ENCODE measurements around the gene ANKS1B. TPM values are rescaled to one million over a fixed set of nuclear protein-coding genes. Genes with fewer than 3 reads are reported as not detected.

Gene ANKS1B
- total RNA-seq, 2 experiments from 2014 or later, result not detected

- peaks cover 19% of the 10 kb centered on the region for H3K9me3 Mint-ChIP-seq
- no peak overlapping the region for H3K4me3 Mint-ChIP-seq
- CTCF ChIA-PET, result no interaction called here
These were observed 432.7 kb downstream of the ANKS1B start for GRCh38 chr12:99552022-99552421.

DNA sequence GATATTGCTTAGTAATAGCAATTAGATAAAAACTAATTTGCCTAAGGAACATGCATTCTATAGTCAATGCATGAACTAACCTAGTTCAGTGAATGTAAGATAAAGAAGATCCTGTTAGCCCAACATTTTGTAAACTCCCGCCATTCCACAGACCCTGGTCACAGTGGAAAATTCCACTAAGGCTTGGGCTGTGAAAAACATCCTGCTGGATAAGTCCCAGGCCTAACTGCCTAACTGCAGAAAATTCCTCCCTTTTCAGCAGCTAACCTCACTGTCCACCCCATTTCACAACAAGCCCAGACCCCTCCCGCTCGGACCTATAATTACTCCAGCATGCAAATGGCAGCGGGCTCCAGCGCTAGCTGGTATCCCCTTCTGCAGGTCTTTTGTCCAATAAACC lies 435.1 kb downstream of the ANKS1B start:
- intact Hi-C loops (cut with micrococcal nuclease), result no loop called here
- H3K27me3 Mint-ChIP-seq (ENCODE audit: low read depth), result no peaks in the 10 kb centered on the region
- CTCF ChIA-PET, result no interaction called here

More at GRCh38 chr12:99552022-99552421, 432.7 kb downstream of the ANKS1B start:
- H3K27ac Mint-ChIP-seq, result no peak overlapping the region
- H3K36me3 Mint-ChIP-seq (ENCODE audit: low read depth), result no peaks in the 10 kb centered on the region
- no peak for DNase-seq
- intact Hi-C loops (cut with micrococcal nuclease), result no loop called here
- no peaks in the 10 kb centered on the region for H3K4me1 Mint-ChIP-seq (ENCODE audit: low read depth)
- no peaks in the 10 kb centered on the region for H3K27me3 Mint-ChIP-seq (ENCODE audit: low read depth)

DNA sequence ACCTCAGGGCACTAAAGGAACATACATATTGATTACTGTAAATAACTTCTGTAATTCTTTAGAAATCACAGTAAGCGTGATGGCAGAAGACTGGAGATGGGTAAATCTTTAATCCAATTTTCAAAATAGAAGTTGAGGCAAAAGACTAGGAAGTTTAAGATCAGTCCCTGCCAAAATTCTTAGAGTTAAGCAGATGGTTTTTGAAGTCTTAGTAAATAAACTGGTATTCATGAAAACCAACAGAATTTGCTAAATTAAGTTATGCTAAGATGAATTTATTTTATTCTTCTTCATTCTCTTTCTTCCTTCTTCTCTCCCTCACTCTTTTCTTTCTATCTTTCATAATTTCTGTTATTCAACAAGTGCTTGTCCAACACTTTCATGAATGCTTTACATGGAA lies 435.5 kb downstream of the ANKS1B start:
- no peaks in the 10 kb centered on the region for H3K4me1 Mint-ChIP-seq (ENCODE audit: low read depth)
- no peaks in the 10 kb centered on the region for H3K36me3 Mint-ChIP-seq (ENCODE audit: low read depth)
- H3K27me3 Mint-ChIP-seq (ENCODE audit: low read depth), result no peaks in the 10 kb centered on the region
- peaks cover 19% of the 10 kb centered on the region for H3K9me3 Mint-ChIP-seq
- no peak overlapping the region for H3K27ac Mint-ChIP-seq
- no peak for DNase-seq
- H3K4me3 Mint-ChIP-seq, result no peak overlapping the region
- intact Hi-C loops (cut with micrococcal nuclease), result no loop called here
- CTCF ChIA-PET, result no interaction called here

More for the DNA sequence above, 435.1 kb downstream of the ANKS1B start:
- no peaks in the 10 kb centered on the region for H3K36me3 Mint-ChIP-seq (ENCODE audit: low read depth)
- H3K9me3 Mint-ChIP-seq, result peaks cover 18% of the 10 kb centered on the region
- no peak overlapping the region for H3K4me3 Mint-ChIP-seq
- DNase-seq, result no peak
- H3K4me1 Mint-ChIP-seq (ENCODE audit: low read depth), result no peaks in the 10 kb centered on the region
- no peak overlapping the region for H3K27ac Mint-ChIP-seq

- Mint-ChIP-seq H3K36me3 (ENCODE audit: low read depth) (no peaks in the 10 kb centered on the region), H3K27ac (no peak overlapping the region), H3K9me3 (peaks cover 9% of the 10 kb centered on the region), H3K27me3 (ENCODE audit: low read depth) (no peaks in the 10 kb centered on the region), H3K4me3 (no peak overlapping the region), H3K4me1 (ENCODE audit: low read depth) (no peaks in the 10 kb centered on the region)
- intact Hi-C loops (cut with micrococcal nuclease), result no loop called here
- DNase-seq, result no peak
- CTCF ChIA-PET, result interaction anchor here (0.6 kb wide), 1 partner anchor 530 kb away, joined by 5 read pairs; no protein-coding TSS in a partner anchor
These were observed 440.3 kb downstream of the ANKS1B start for GRCh38 chr12:99544457-99544856.

GRCh38 chr12:99529966-99530365 lies 454.8 kb downstream of the ANKS1B start:
- DNase-seq, result no peak
- Mint-ChIP-seq H3K4me1 (ENCODE audit: low read depth) (no peaks in the 10 kb centered on the region), H3K36me3 (ENCODE audit: low read depth) (no peaks in the 10 kb centered on the region), H3K27ac (no peak overlapping the region), H3K9me3 (peaks cover 11% of the 10 kb centered on the region), H3K4me3 (no peak overlapping the region), H3K27me3 (ENCODE audit: low read depth) (no peaks in the 10 kb centered on the region)
- intact Hi-C loops (cut with micrococcal nuclease), result no loop called here
- CTCF ChIA-PET, result interaction anchor here (0.6 kb wide), 1 partner anchor 619 kb away, joined by 3 read pairs; no protein-coding TSS in a partner anchor

DNA sequence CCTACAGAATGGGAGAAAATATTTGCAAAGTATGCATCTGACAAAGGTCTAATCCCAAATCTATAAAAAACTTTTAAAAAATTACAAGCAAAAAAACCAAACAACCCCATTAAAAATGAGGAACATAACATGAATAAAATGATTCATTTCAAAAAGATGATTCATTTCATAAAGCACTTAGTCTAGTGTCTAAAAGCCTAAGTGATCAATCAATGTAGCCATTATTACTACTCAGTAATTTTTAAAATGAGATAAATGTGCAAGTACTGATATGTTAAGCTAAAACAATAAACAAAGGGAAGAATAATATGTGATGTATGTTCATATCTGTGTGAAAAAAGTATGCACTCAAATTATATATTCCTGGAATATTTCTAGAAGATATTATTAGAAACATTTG lies 456.3 kb downstream of the ANKS1B start:
- no peak overlapping the region for H3K4me3 Mint-ChIP-seq
- DNase-seq, result no peak
- H3K9me3 Mint-ChIP-seq, result peaks cover 11% of the 10 kb centered on the region
- CTCF ChIA-PET, result no interaction called here
- no peak overlapping the region for H3K27ac Mint-ChIP-seq
- no peaks in the 10 kb centered on the region for H3K27me3 Mint-ChIP-seq (ENCODE audit: low read depth)
- intact Hi-C loops (cut with micrococcal nuclease), result no loop called here
- H3K36me3 Mint-ChIP-seq (ENCODE audit: low read depth), result no peaks in the 10 kb centered on the region
- no peaks in the 10 kb centered on the region for H3K4me1 Mint-ChIP-seq (ENCODE audit: low read depth)

GRCh38 chr12:99523853-99524252 lies 460.9 kb downstream of the ANKS1B start:
- Mint-ChIP-seq H3K4me3 (no peak overlapping the region), H3K27me3 (ENCODE audit: low read depth) (no peaks in the 10 kb centered on the region), H3K27ac (no peak overlapping the region), H3K4me1 (ENCODE audit: low read depth) (no peaks in the 10 kb centered on the region), H3K9me3 (peaks cover 1% of the 10 kb centered on the region), H3K36me3 (ENCODE audit: low read depth) (no peaks in the 10 kb centered on the region)
- DNase-seq, result no peak
- CTCF ChIA-PET, result no interaction called here
- intact Hi-C loops (cut with micrococcal nuclease), result no loop called here

DNA sequence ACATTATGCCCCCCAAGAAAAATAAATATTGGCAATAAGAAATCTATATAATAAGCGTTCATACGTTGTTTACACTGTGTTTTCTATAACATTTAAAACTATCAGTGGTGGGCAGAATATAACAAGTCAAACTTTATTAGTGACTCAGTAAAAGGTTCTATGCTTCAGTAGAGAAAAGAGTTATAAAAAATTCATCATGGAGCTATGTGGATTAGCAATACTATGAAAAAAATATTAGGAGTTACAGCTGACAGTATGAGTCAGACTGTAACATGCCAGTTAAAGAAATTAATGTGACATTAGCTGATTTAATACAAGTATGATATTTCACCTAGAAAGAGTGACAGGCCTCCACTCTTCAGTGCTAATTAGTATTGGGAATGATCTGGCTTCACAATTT lies 462.3 kb downstream of the ANKS1B start:
- CTCF ChIA-PET, result no interaction called here
- Mint-ChIP-seq H3K9me3 (peaks cover 1% of the 10 kb centered on the region), H3K36me3 (ENCODE audit: low read depth) (no peaks in the 10 kb centered on the region), H3K27me3 (ENCODE audit: low read depth) (no peaks in the 10 kb centered on the region), H3K4me3 (no peak overlapping the region), H3K4me1 (ENCODE audit: low read depth) (no peaks in the 10 kb centered on the region), H3K27ac (no peak overlapping the region)
- intact Hi-C loops (cut with micrococcal nuclease), result no loop called here
- DNase-seq, result no peak

DNA sequence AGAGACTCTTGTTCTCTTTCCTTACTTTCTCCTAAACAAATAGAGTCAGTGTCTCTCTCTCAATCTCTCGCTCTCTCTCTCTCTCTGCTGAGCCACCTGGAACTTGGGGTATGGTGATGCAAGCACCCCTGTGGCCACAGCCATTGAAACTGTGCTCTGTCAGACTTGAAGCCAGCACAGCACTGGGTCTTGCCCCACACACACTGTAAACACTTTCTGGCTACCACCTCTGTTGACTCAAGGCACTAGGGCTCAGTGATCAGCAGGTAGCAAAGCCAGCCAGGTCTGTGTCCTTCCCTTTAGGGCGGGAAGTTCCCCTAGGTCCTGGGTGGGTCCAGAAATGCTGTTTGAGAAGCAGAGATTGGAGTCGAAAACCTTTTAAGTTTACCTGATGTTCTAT lies 463.1 kb downstream of the ANKS1B start:
- Mint-ChIP-seq H3K4me3 (no peak overlapping the region), H3K9me3 (peaks cover under 1% of the 10 kb centered on the region), H3K27ac (no peak overlapping the region), H3K4me1 (ENCODE audit: low read depth) (no peaks in the 10 kb centered on the region), H3K36me3 (ENCODE audit: low read depth) (no peaks in the 10 kb centered on the region), H3K27me3 (ENCODE audit: low read depth) (no peaks in the 10 kb centered on the region)
- intact Hi-C loops (cut with micrococcal nuclease), result no loop called here
- CTCF ChIA-PET, result no interaction called here
- no peak for DNase-seq

DNA sequence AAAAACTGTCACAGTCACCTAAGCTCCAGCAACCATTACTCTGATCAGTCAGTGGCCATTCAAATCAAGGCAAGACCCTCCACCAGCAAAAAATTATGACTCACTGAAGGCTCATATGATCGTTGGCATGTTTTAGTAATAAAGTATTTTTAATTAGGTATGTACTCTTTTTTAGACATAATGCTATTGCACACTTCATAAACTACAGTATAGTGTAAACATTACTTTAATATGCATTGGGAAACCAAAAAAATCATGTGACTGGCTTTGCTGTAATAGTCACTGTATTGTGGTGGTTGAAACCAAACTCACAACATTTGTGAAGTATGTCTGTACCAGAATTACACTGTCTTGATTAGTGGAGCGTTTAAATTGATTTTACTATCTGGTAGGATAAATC lies 471.7 kb downstream of the ANKS1B start:
- DNase-seq, result no peak
- Mint-ChIP-seq H3K27ac (no peak overlapping the region), H3K36me3 (ENCODE audit: low read depth) (no peaks in the 10 kb centered on the region), H3K27me3 (ENCODE audit: low read depth) (no peaks in the 10 kb centered on the region), H3K4me3 (no peak overlapping the region), H3K9me3 (peaks cover 6% of the 10 kb centered on the region), H3K4me1 (ENCODE audit: low read depth) (no peaks in the 10 kb centered on the region)
- CTCF ChIA-PET, result no interaction called here
- intact Hi-C loops (cut with micrococcal nuclease), result no loop called here

GRCh38 chr12:99505805-99506204 lies 478.9 kb downstream of the ANKS1B start:
- no peaks in the 10 kb centered on the region for H3K36me3 Mint-ChIP-seq (ENCODE audit: low read depth)
- no peaks in the 10 kb centered on the region for H3K4me1 Mint-ChIP-seq (ENCODE audit: low read depth)
- peaks cover 5% of the 10 kb centered on the region for H3K9me3 Mint-ChIP-seq
- CTCF ChIA-PET, result no interaction called here
- intact Hi-C loops (cut with micrococcal nuclease), result no loop called here
- DNase-seq, result no peak
- no peaks in the 10 kb centered on the region for H3K27me3 Mint-ChIP-seq (ENCODE audit: low read depth)
- H3K4me3 Mint-ChIP-seq, result no peak overlapping the region
- H3K27ac Mint-ChIP-seq, result no peak overlapping the region

GRCh38 chr12:99498756-99499155 lies 486.0 kb downstream of the ANKS1B start:
- DNase-seq, result no peak
- H3K27ac Mint-ChIP-seq, result no peak overlapping the region
- no peaks in the 10 kb centered on the region for H3K36me3 Mint-ChIP-seq (ENCODE audit: low read depth)
- no peaks in the 10 kb centered on the region for H3K4me1 Mint-ChIP-seq (ENCODE audit: low read depth)
- intact Hi-C loops (cut with micrococcal nuclease), result no loop called here
- no peak overlapping the region for H3K4me3 Mint-ChIP-seq
- H3K27me3 Mint-ChIP-seq (ENCODE audit: low read depth), result no peaks in the 10 kb centered on the region
- peaks cover 9% of the 10 kb centered on the region for H3K9me3 Mint-ChIP-seq
- CTCF ChIA-PET, result no interaction called here

DNA sequence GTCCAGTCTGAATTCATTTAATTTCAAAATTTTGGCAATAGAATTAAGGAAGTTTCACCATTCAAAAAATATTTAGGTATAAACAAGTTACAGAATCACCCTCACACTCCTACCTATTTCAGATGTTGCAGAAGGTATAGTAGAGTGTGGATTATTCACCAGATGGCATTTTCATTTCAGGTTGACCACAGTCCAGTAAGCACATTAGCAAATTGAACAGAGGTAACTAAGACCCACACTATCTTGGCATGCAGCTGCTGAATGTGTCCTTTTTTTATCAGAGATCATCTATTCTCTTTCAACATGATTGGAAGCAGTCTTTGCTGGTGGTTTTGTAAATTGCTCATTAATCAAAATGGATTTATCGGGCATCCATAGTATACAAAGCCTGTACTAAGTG lies 488.9 kb downstream of the ANKS1B start:
- Mint-ChIP-seq H3K4me1 (ENCODE audit: low read depth) (no peaks in the 10 kb centered on the region), H3K36me3 (ENCODE audit: low read depth) (no peaks in the 10 kb centered on the region), H3K27me3 (ENCODE audit: low read depth) (no peaks in the 10 kb centered on the region), H3K4me3 (no peak overlapping the region), H3K9me3 (peaks cover 6% of the 10 kb centered on the region), H3K27ac (no peak overlapping the region)
- intact Hi-C loops (cut with micrococcal nuclease), result no loop called here
- DNase-seq, result no peak
- CTCF ChIA-PET, result no interaction called here

DNA sequence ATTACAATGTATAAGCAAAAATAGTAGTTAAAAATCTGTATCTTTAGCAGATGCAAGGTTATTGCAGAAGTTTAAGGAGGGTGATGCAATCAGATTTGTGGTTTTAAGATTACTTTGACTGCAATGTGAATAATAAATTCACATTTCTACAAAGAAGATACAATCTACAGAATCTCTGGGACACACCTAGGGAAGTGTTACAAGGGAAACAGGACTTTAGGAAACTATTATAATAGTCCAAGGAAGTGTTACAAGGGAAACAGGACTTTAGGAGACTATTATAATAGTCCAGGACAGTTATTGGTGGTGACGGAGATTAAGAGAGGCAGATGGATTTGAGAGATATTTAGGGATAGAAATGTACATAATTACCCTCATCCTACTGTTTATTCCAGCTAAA lies 491.5 kb downstream of the ANKS1B start:
- no peak overlapping the region for H3K4me3 Mint-ChIP-seq
- no peak for DNase-seq
- H3K27ac Mint-ChIP-seq, result no peak overlapping the region
- intact Hi-C loops (cut with micrococcal nuclease), result no loop called here
- no peaks in the 10 kb centered on the region for H3K36me3 Mint-ChIP-seq (ENCODE audit: low read depth)
- CTCF ChIA-PET, result no interaction called here
- H3K4me1 Mint-ChIP-seq (ENCODE audit: low read depth), result no peaks in the 10 kb centered on the region
- H3K9me3 Mint-ChIP-seq, result peaks cover 3% of the 10 kb centered on the region
- no peaks in the 10 kb centered on the region for H3K27me3 Mint-ChIP-seq (ENCODE audit: low read depth)

Measured in activated naive CD4-positive, alpha-beta T cell treated with anti-CD3 and anti-CD28 coated beads for 36 hours (primary cell).